Lower leg skin (tissue), 4 donors: ENCODE results near the gene SMIM7. TPM values are rescaled to one million over a fixed set of nuclear protein-coding genes. Genes with fewer than 3 reads are reported as not detected.

Experiments used
- DNase-seq, 2 donors: peaks; one replicate each; pipeline ENCODE4 v3.0.0-alpha.2; 2019; ENCODE audit warnings: low spot score in 2 of 2
- H3K4me3 ChIP-seq: fragments of 200-600 bp; sonication (generic); 2 replicates; pipeline ENCODE4 v1.5.1; 2017; ENCODE audit warnings: mild to moderate bottlenecking, low read depth; ENCODE audit not compliant: poor library complexity, severe bottlenecking
- POLR2A ChIP-seq, 2 donors: fragments of 450-650 bp; IDR thresholded peaks; one replicate each; pipeline ENCODE4 v1.6.1; 2016 to 2017; ENCODE audit warnings: antibody characterized with exemption in 2 of 2, mild to moderate bottlenecking in 1 of 2, moderate library complexity in 1 of 2
- WGBS, 2 donors: methylation state at CpG; one replicate each; pipeline ENCODE4 v1.1.5; 2018; 5-methylcytosine and 5-hydroxymethylcytosine counted together
- intact Hi-C: fragments of 100-400 bp; cut with DNase I; formaldehyde crosslinking; loops from one replicate; pipeline ENCODE4 v1.15.0; 2023; ENCODE audit warnings: low total_unique reads
- total RNA-seq, 4 donors: library from RNA; depleted of rRNA; stranded (reverse); fragments of >200 nt; gene quantifications; one replicate each; pipeline ENCODE4 v1.1.0, GENCODE V29; 2016
- TF ChIP-seq, protein P1 (sequence below), 3 donors: fragments of 450-650 bp; IDR thresholded peaks; one replicate each; pipeline ENCODE4 v1.5.1; 2016; ENCODE audit warnings: antibody characterized with exemption in 3 of 3, mild to moderate bottlenecking in 3 of 3, moderate library complexity in 2 of 3

SMIM7 gene
- total RNA-seq, 4 donors from 2014 or later = 78.5 to 125 (median 95.4) TPM

DNA sequence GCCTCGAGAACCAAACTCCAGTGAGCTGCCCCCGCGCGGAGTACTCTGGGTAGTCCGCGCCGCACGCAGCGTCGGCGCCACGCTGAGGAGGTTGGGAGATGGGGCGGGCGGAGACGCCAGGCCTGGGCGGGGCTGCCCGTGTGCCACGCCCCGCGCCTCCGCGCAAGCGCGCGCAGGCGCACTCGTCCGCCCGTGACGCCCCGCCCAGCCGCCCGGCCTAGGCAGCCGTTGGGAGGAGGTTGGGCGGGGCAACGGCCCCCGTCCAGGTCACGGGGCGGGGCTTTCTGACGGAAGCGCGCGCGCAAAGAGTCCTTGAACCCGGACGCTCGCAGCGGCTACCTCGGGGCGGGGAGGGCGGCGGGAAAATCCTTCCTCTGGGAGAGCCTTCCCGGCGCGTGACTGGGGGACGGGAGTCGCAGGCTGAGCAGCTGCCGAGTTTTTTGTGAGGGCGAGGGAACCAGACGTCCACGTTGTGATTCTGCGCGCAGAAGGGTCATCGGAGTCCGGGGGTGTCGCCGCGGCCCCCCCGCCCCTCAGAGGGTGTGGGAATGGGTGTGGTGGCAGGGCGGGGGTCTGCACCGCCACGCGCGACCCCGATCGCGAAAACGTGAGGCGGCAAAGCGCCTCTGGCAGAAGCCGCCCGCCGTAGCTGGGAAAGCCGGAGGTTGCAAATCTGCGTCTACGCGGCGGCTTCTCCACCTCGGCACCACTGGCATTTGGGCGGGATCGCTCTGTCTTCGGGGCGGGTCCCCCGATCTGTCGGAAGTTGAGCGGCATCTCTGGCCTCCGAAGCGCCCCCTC lies 31.6 kb downstream of the SMIM7 start, which contains the start of gene MED26:
Gene MED26, minus strand, starts transcription at position 22 of the 801 bp plus-strand sequence. CDS start 261 bp downstream, outside the sequence.
- intact Hi-C loops = no loop called here
- TF ChIP-seq, protein P1, sequence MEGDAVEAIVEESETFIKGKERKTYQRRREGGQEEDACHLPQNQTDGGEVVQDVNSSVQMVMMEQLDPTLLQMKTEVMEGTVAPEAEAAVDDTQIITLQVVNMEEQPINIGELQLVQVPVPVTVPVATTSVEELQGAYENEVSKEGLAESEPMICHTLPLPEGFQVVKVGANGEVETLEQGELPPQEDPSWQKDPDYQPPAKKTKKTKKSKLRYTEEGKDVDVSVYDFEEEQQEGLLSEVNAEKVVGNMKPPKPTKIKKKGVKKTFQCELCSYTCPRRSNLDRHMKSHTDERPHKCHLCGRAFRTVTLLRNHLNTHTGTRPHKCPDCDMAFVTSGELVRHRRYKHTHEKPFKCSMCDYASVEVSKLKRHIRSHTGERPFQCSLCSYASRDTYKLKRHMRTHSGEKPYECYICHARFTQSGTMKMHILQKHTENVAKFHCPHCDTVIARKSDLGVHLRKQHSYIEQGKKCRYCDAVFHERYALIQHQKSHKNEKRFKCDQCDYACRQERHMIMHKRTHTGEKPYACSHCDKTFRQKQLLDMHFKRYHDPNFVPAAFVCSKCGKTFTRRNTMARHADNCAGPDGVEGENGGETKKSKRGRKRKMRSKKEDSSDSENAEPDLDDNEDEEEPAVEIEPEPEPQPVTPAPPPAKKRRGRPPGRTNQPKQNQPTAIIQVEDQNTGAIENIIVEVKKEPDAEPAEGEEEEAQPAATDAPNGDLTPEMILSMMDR (IDR thresholded peaks at IDR 0.05) = no peak
- no peak for TF ChIP-seq POLR2A (IDR thresholded peaks at IDR 0.05)
- peak within 1 kb of the TSS; percentile 97 for H3K4me3 ChIP-seq
- peak; percentile 94 to 98 for DNase-seq
- WGBS, 2 donors = 0% methylated on average over 20 to 54 of the region's 98 CpGs

DNA sequence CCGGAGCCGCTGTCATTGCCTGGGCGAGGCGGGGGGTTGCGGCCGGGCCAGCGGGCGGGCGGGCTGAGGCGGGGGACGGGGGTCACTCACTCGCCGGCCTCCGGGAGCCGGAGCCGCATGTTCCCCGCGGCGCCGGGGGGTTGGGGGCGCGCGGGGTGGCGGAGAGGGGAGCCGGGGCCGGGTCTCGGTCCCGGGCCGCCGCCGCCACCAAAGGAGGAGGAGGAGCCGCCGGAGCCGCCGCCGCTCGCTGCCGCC lies 32.1 kb downstream of the SMIM7 start:
- H3K4me3 ChIP-seq = peak overlapping the region; percentile 97
- TF ChIP-seq, protein P1 (IDR thresholded peaks at IDR 0.05) = no peak
- no peak for TF ChIP-seq POLR2A (IDR thresholded peaks at IDR 0.05)
- WGBS, 2 donors = 5% methylated on average over 25 of the region's 38 CpGs; no CpG with 5 or more reads in 1 of the 2 donors
- DNase-seq = no peak
- intact Hi-C loops = no loop called here

DNA sequence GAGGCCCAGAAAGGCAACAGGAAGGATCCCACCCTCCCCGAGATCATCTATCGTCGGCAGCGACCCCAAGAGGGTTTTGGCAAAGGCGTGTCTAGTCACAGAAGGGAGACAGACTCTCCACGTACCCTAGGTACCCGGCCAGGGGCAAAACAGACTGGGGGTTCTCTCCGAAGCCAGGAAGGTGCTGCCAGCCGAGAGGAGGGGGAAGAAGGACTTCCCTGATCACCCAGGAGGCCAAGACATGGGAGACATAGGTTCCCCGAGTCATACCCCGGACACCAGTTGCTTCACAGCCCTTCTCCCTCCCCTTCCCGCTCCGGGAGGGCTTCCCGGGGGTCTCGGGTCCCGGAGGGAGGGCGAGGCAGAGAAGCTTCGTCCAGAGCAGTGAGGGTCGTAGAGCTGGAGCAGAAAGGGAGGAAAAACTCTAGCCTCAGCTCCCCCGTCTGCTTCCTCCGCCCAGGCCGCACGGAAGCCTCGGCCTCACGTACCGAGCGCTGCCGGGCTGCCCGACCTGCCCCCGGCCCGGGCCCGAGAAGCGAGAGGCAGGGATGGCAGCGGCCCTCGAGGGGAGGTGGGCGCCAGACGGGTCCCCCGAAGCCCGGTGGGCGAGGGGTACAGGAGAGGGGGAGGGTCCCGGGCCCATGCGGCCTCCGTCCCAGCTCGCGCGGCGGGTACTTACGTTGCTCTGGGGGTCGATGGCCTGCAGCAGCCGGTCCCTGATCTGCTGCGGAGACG lies 32.6 kb downstream of the SMIM7 start:
- TF ChIP-seq POLR2A (IDR thresholded peaks at IDR 0.05) = no peak
- TF ChIP-seq, protein P1 (IDR thresholded peaks at IDR 0.05) = no peak
- DNase-seq = peak; percentile 18 to 88
- 0% methylated on average over 49 of the region's 52 CpGs for whole genome bisulfite sequencing, 2 donors
- H3K4me3 ChIP-seq = peak overlapping the region; percentile 97
- intact Hi-C loops = no loop called here

GRCh38 chr19:16626796-16627192 lies 33.1 kb downstream of the SMIM7 start:
- TF ChIP-seq POLR2A (IDR thresholded peaks at IDR 0.05) = no peak
- TF ChIP-seq, protein P1 (IDR thresholded peaks at IDR 0.05) = no peak
- WGBS, 2 donors = 2 to 4% methylated on average over 12 of the region's 12 CpGs
- H3K4me3 ChIP-seq = peak overlapping the region; percentile 97
- intact Hi-C loops = no loop called here
- no peak for DNase-seq

DNA sequence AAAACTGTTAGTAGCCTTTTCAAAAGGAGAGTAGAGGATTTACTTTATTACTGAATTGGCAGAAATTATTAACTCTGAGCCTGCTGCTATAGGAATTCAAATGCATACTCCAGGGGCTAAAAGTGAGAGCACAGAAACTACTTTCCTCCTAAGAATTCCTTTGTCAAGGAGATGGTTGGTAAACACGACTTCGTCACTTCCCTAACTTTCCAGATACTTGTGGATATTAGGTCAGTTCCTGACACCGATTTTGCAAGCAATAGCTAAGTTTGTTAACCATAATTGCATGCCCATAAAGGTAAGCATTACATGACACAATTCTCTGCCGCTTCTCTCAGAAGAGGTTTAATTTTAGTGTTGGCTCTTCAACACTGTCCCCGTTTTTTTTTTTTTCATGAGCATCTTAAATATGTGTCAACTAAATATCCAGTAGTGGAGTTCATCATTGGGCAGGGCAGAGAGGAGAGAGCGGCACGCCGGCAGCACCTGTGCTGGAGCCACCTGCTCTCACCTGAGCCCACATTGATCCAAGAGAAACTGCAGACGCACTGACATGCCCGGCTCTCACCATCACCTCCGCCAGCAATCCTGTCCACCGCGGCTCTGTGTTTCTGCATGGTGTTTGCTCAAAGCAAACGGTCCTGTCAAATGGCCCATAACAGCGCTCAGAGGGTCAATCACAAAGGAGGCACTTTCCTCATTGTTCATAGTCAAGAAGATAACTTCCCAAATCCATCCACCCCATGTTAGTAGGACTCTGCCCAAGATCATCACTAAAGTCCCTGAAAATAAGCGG lies 34.6 kb downstream of the SMIM7 start:
- WGBS, 2 donors = 77 to 82% methylated on average over 16 of the region's 16 CpGs
- intact Hi-C loops = no loop called here
- H3K4me3 ChIP-seq = no peak overlapping the region
- DNase-seq = no peak
- TF ChIP-seq POLR2A (IDR thresholded peaks at IDR 0.05) = no peak
- TF ChIP-seq, protein P1 (IDR thresholded peaks at IDR 0.05) = no peak
